CD4-positive, alpha-beta T cell (primary cell): ENCODE data around the gene IGLL5. TPM values are rescaled to one million over a fixed set of nuclear protein-coding genes. Genes with fewer than 3 reads are reported as not detected.

Experiments used
- ATAC-seq: fragments of 200-7000 bp; cut with Tn5 transposase; one replicate; pipeline ENCODE4 v1.10.0; 2022; ENCODE audit warnings: mild to moderate bottlenecking; ENCODE audit not compliant: poor library complexity
- CTCF ChIA-PET: fragments of 350-600 bp; sonication (Branson Sonifier 250); formaldehyde crosslinking; loops from one replicate; lab custom pipeline; 2021; ENCODE audit warnings: antibody characterized with exemption, inconsistent platforms; lab: Charles Lee
- POLR2A ChIA-PET: fragments of 350-600 bp; sonication (Branson Sonifier 250); formaldehyde crosslinking; loops from one replicate; lab custom pipeline; 2021; ENCODE audit warnings: antibody characterized with exemption, inconsistent platforms; lab: Charles Lee
- DNase-seq, 14 experiments: peaks; one replicate each; pipeline ENCODE4 v3.0.0-alpha.2; 2013 to 2020; ENCODE audit warnings: mixed read lengths in 2 of 14
- H3K27ac ChIP-seq, 2 donors: one replicate each; pipeline versions ENCODE4 v1.5.1 to v1.7.0; 2013; ENCODE audit warnings: low read length in 2 of 2, low read depth in 1 of 2, mild to moderate bottlenecking in 1 of 2
- H3K27me3 ChIP-seq, 2 experiments: 1 replicate in 1 of 2; 2 replicates in 1 of 2; pipeline versions ENCODE4 v1.6.1 to v1.7.0; 2013; ENCODE audit warnings: low read length in 2 of 2, control low read depth in 1 of 2, mild to moderate bottlenecking in 1 of 2, moderate library complexity in 1 of 2; ENCODE audit not compliant: insufficient read depth in 2 of 2, control insufficient read depth in 1 of 2
- H3K36me3 ChIP-seq: one replicate; pipeline ENCODE4 v1.6.1; 2013; ENCODE audit warnings: low read length, control low read depth; ENCODE audit not compliant: insufficient read depth
- H3K4me1 ChIP-seq: one replicate; pipeline ENCODE4 v1.6.1; 2013; ENCODE audit warnings: low read length, control low read depth; ENCODE audit not compliant: insufficient read depth
- H3K4me3 ChIP-seq: one replicate; pipeline ENCODE4 v1.5.1; 2013; ENCODE audit warnings: mild to moderate bottlenecking, low read length, moderate library complexity
- H3K9me3 ChIP-seq, 2 experiments: 1 replicate in 1 of 2; 2 replicates in 1 of 2; pipeline versions ENCODE4 v1.6.1 to v1.7.0; 2013; ENCODE audit warnings: low read length in 2 of 2, mild to moderate bottlenecking in 2 of 2, control low read depth in 1 of 2, moderate library complexity in 1 of 2; ENCODE audit not compliant: control insufficient read depth in 1 of 2, insufficient read depth in 1 of 2
- H3K27ac Mint-ChIP-seq: one replicate; pipeline ENCODE4 v1.8.0; 2020; ENCODE audit warnings: mixed read lengths
- H3K27me3 Mint-ChIP-seq: one replicate; pipeline ENCODE4 v1.8.0; 2021; ENCODE audit warnings: mixed read lengths
- H3K36me3 Mint-ChIP-seq: one replicate; pipeline ENCODE4 v1.8.0; 2021; ENCODE audit warnings: low read depth, mixed read lengths
- H3K4me1 Mint-ChIP-seq: one replicate; pipeline ENCODE4 v1.8.0; 2021; ENCODE audit warnings: low read depth, mixed read lengths
- H3K4me3 Mint-ChIP-seq: one replicate; pipeline ENCODE4 v1.8.0; 2020; ENCODE audit warnings: mild to moderate bottlenecking, mixed read lengths
- H3K9me3 Mint-ChIP-seq: one replicate; pipeline ENCODE4 v1.8.0; 2020; ENCODE audit warnings: mixed read lengths
- intact Hi-C, 2 experiments: fragments of 100-400 bp; cut with DNase I in 1 of 2; cut with micrococcal nuclease in 1 of 2; formaldehyde crosslinking; loops; one replicate each; pipeline versions ENCODE4 v1.15.1 to v1.9.0; 2023 to 2025; cut with DNase I, micrococcal nuclease
- total RNA-seq, 174 experiments: library from RNA in 2 of 174; stranded (reverse) in 2 of 174; gene quantifications; one replicate each; pipeline ENCODE4 v1.2.3 and lab custom pipeline; 2021 to 2026
- TF ChIP-seq, protein P1 (sequence below): fragments of 200-600 bp; IDR thresholded peaks from one replicate; pipeline ENCODE4 v1.8.0; 2022; ENCODE audit warnings: antibody characterized with exemption, mild to moderate bottlenecking

The IGLL5 gene
- total RNA-seq, 2 experiments from 2014 or later: not detected

DNA sequence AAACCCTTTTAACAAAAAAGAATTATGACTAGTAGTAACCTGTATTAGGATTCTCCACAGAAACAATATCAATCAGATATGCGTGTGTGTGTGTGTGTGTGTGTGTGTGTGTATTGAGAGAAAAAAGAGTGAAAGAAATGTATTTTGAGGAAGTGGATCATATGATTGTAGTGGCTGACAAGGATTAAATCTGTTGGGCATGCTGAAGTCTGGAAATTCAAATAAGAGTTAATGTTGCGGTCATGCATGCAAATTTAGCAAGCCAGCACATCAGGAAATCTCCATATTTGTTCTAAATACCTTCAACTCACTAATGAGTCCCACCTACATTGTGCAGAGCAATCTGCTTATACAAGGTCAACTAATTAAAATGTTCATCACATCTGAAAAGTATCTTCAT, 46.8 kb upstream of the IGLL5 start:
- TF ChIP-seq, protein P1, sequence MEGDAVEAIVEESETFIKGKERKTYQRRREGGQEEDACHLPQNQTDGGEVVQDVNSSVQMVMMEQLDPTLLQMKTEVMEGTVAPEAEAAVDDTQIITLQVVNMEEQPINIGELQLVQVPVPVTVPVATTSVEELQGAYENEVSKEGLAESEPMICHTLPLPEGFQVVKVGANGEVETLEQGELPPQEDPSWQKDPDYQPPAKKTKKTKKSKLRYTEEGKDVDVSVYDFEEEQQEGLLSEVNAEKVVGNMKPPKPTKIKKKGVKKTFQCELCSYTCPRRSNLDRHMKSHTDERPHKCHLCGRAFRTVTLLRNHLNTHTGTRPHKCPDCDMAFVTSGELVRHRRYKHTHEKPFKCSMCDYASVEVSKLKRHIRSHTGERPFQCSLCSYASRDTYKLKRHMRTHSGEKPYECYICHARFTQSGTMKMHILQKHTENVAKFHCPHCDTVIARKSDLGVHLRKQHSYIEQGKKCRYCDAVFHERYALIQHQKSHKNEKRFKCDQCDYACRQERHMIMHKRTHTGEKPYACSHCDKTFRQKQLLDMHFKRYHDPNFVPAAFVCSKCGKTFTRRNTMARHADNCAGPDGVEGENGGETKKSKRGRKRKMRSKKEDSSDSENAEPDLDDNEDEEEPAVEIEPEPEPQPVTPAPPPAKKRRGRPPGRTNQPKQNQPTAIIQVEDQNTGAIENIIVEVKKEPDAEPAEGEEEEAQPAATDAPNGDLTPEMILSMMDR: no peak
- Mint-ChIP-seq H3K36me3 (no peaks in the 10 kb centered on the region), H3K4me3 (no peak overlapping the region), H3K27me3 (no peaks in the 10 kb centered on the region), H3K9me3 (peaks cover 4% of the 10 kb centered on the region), H3K4me1 (peaks cover 40% of the 10 kb centered on the region), H3K27ac (no peak overlapping the region)
- Histone ChIP-seq H3K27ac (no peak overlapping the region), H3K27me3 (no peaks in the 10 kb centered on the region), H3K36me3 (no peaks in the 10 kb centered on the region), H3K4me3 (no peak overlapping the region), H3K4me1 (peaks cover 16% of the 10 kb centered on the region), H3K9me3 (peaks cover 3 to 4% of the 10 kb centered on the region in 2 experiments)
- ChIA-PET CTCF (no interaction called here), POLR2A (no interaction called here)
- no peak for ATAC-seq
- no peak for DNase-seq
- intact Hi-C loops: no loop called here

DNA sequence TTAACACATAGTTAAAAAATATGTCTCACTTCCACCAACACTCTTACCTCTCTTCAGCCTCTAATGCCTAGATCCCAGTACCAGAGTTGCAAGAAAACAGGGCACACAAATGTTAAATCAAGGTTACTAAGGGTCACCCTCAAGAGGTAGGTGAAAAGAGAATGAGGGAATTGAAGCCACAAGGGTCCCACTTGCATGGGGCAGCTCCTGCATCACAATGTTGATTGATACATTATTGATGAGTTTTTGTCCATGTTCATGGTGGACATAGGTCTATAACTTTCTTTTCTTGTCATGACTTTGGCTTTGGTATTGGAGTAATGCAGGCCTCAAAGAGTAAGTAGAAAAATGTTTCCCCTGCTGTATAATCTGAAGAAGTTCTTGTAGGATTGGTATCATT, 46.0 kb upstream of the IGLL5 start:
- Mint-ChIP-seq H3K4me1 (peaks cover 46% of the 10 kb centered on the region), H3K4me3 (no peak overlapping the region), H3K9me3 (peaks cover 4% of the 10 kb centered on the region), H3K36me3 (no peaks in the 10 kb centered on the region), H3K27me3 (no peaks in the 10 kb centered on the region), H3K27ac (no peak overlapping the region)
- intact Hi-C loops: no loop called here
- peaks cover 3 to 4% of the 10 kb centered on the region in 2 experiments for H3K9me3 ChIP-seq
- ChIA-PET POLR2A (no interaction called here), CTCF (interaction anchor here (1.2 to 1.3 kb wide), 2 partner anchors 36 to 54 kb away, joined by 3 read pairs; no protein-coding TSS in a partner anchor)
- DNase-seq (no peak), ATAC-seq (no peak)
- TF ChIP-seq, protein P1: no peak
- no peaks in the 10 kb centered on the region for H3K27me3 ChIP-seq
- peaks cover 16% of the 10 kb centered on the region for H3K4me1 ChIP-seq
- no peak overlapping the region for H3K27ac ChIP-seq
- H3K36me3 ChIP-seq: no peaks in the 10 kb centered on the region
- H3K4me3 ChIP-seq: no peak overlapping the region

DNA sequence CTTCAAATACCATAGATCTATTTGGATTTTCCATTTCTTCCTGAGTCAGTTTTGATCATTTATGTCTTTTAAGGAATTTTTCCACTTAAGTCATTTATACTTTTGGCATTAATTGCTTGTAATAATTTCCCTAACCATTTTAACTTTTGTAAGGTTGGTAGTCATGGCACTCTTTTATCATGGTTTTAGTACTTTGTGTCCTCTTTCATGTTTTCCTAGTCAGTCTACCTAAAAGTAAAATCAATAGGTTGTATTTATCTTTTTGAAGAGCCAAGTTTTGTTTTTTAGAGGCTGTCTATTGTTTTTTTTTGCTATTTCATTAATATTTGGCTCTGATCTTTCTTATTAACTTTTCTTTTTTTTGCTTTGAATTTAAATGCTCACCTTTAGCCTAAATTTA, 45.5 kb upstream of the IGLL5 start:
- Mint-ChIP-seq H3K4me3 (no peak overlapping the region), H3K36me3 (no peaks in the 10 kb centered on the region), H3K4me1 (peaks cover 48% of the 10 kb centered on the region), H3K27ac (no peak overlapping the region), H3K9me3 (peaks cover 4% of the 10 kb centered on the region), H3K27me3 (no peaks in the 10 kb centered on the region)
- Histone ChIP-seq H3K4me1 (peaks cover 16% of the 10 kb centered on the region), H3K9me3 (peaks cover 3 to 4% of the 10 kb centered on the region in 2 experiments), H3K36me3 (no peaks in the 10 kb centered on the region), H3K27ac (no peak overlapping the region), H3K4me3 (no peak overlapping the region), H3K27me3 (no peaks in the 10 kb centered on the region)
- CTCF ChIA-PET: interaction anchor here (1.2 to 1.3 kb wide), 2 partner anchors 35 to 54 kb away, joined by 3 read pairs; no protein-coding TSS in a partner anchor
- no peak for ATAC-seq
- TF ChIP-seq, protein P1: no peak
- no peak for DNase-seq
- intact Hi-C loops: no loop called here
- POLR2A ChIA-PET: no interaction called here
